WTC11 (cell line): ENCODE results near the gene GATB. TPM values are rescaled to one million over a fixed set of nuclear protein-coding genes. Genes with fewer than 3 reads are reported as not detected.

Source experiments
- ATAC-seq: fragments of 200-7000 bp; cut with Tn5 transposase; 2 replicates; pipeline ENCODE4 v1.10.0; 2021; ENCODE audit warnings: mild to moderate bottlenecking, moderate library complexity
- CTCF ChIA-PET: fragments of 300-600 bp; sonication (Branson Sonifier 250); formaldehyde crosslinking; loops from one replicate; lab custom pipeline; 2021; ENCODE audit warnings: antibody characterized with exemption; lab: Charles Lee
- POLR2A ChIA-PET: fragments of 350-600 bp; sonication (Branson Sonifier 250); formaldehyde crosslinking; loops from one replicate; lab custom pipeline; 2021; ENCODE audit warnings: antibody characterized with exemption; lab: Charles Lee
- DNase-seq: peaks from one replicate; pipeline ENCODE4 v3.0.0; 2021; ENCODE audit warnings: low spot score
- H3K27ac Mint-ChIP-seq: 2 replicates; pipeline ENCODE4 v1.8.0; 2021; ENCODE audit warnings: mixed read lengths
- H3K27me3 Mint-ChIP-seq: 2 replicates; pipeline ENCODE4 v1.8.0; 2021; ENCODE audit warnings: low read depth, mild to moderate bottlenecking, moderate library complexity, mixed read lengths
- H3K36me3 Mint-ChIP-seq: 2 replicates; pipeline ENCODE4 v1.8.0; 2021; ENCODE audit warnings: mixed read lengths
- H3K4me1 Mint-ChIP-seq: 2 replicates; pipeline ENCODE4 v1.8.0; 2022; ENCODE audit warnings: mixed read lengths
- H3K4me3 Mint-ChIP-seq: 2 replicates; pipeline ENCODE4 v1.8.0; 2021; ENCODE audit warnings: mild to moderate bottlenecking, moderate library complexity, mixed read lengths
- H3K9me3 Mint-ChIP-seq: 2 replicates; pipeline ENCODE4 v1.8.0; 2021; ENCODE audit warnings: mixed read lengths
- CBFB ChIP-seq: sonication (generic); formaldehyde crosslinking; IDR thresholded peaks from 2 replicates; pipeline ENCODE4 v1.8.1; 2022; ENCODE audit warnings: mild to moderate bottlenecking, low read depth, missing genetic modification reagents
- JAZF1 ChIP-seq: fragments of 250-450 bp; sonication (Bioruptor Pico); IDR thresholded peaks from 2 replicates; pipeline ENCODE4 v1.9.0; 2021; ENCODE audit warnings: moderate library complexity, mild to moderate bottlenecking, inconsistent platforms
- MXD4 ChIP-seq: fragments of 250-450 bp; sonication (Bioruptor Pico); IDR thresholded peaks from 2 replicates; pipeline ENCODE4 v1.8.0; 2021; ENCODE audit warnings: mild to moderate bottlenecking, moderate library complexity, borderline replicate concordance
- NFATC4 ChIP-seq: fragments of 250-450 bp; sonication (Bioruptor Pico); IDR thresholded peaks from 2 replicates; pipeline ENCODE4 v1.9.0; 2021; ENCODE audit warnings: mild to moderate bottlenecking
- OVOL2 ChIP-seq: fragments of 250-450 bp; sonication (Bioruptor Pico); IDR thresholded peaks from 2 replicates; pipeline ENCODE4 v1.9.0; 2021; ENCODE audit warnings: mild to moderate bottlenecking, borderline replicate concordance
- SMAD4 ChIP-seq: sonication (generic); formaldehyde crosslinking; IDR thresholded peaks from 2 replicates; pipeline ENCODE4 v1.8.0; 2022; ENCODE audit warnings: mild to moderate bottlenecking, missing genetic modification reagents
- TEAD1 ChIP-seq: sonication (generic); formaldehyde crosslinking; IDR thresholded peaks from 2 replicates; pipeline ENCODE4 v1.8.0; 2022; ENCODE audit warnings: mild to moderate bottlenecking, missing genetic modification reagents
- TEAD4 ChIP-seq: sonication (generic); formaldehyde crosslinking; IDR thresholded peaks from 2 replicates; pipeline ENCODE4 v1.8.0; 2022; ENCODE audit warnings: mild to moderate bottlenecking, missing genetic modification reagents
- TP53 ChIP-seq: sonication (generic); formaldehyde crosslinking; IDR thresholded peaks from 2 replicates; pipeline ENCODE4 v1.8.1; 2023; ENCODE audit warnings: mild to moderate bottlenecking, missing genetic modification reagents
- ZBTB21 ChIP-seq: sonication (generic); formaldehyde crosslinking; IDR thresholded peaks from 2 replicates; pipeline ENCODE4 v1.8.1; 2023; ENCODE audit warnings: mild to moderate bottlenecking, missing genetic modification reagents, borderline replicate concordance
- ZNF396 ChIP-seq: fragments of 250-450 bp; sonication (Bioruptor Pico); IDR thresholded peaks from 2 replicates; pipeline ENCODE4 v1.8.0; 2021; ENCODE audit warnings: mild to moderate bottlenecking, moderate library complexity, borderline replicate concordance
- ZNF671 ChIP-seq: fragments of 250-450 bp; sonication (Bioruptor Pico); IDR thresholded peaks from 2 replicates; pipeline ENCODE4 v1.8.0; 2021; ENCODE audit warnings: mild to moderate bottlenecking
- total RNA-seq: library from RNA; stranded (reverse); gene quantifications from 3 replicates; pipeline ENCODE4 v1.2.3, GENCODE V29; 2021
- TF ChIP-seq, protein P1 (sequence below): sonication (generic); formaldehyde crosslinking; IDR thresholded peaks from 2 replicates; pipeline ENCODE4 v1.8.0; 2022; ENCODE audit warnings: mild to moderate bottlenecking, missing genetic modification reagents
- TF ChIP-seq, protein P2 (sequence below): sonication (generic); formaldehyde crosslinking; conservative IDR thresholded peaks from 2 replicates; pipeline ENCODE4 v1.8.1; 2022; ENCODE audit warnings: mild to moderate bottlenecking, missing genetic modification reagents
- TF ChIP-seq, protein P3 (sequence below): sonication (generic); formaldehyde crosslinking; IDR thresholded peaks from 2 replicates; pipeline ENCODE4 v1.8.0; 2023; ENCODE audit warnings: missing genetic modification reagents, mild to moderate bottlenecking, borderline replicate concordance
- TF ChIP-seq, protein P4 (sequence below): fragments of 250-450 bp; sonication (Bioruptor Pico); IDR thresholded peaks from 2 replicates; pipeline ENCODE4 v1.9.0; 2021; ENCODE audit warnings: mild to moderate bottlenecking, borderline replicate concordance

Gene GATB
- total RNA-seq, 1 experiment from 2014 or later: 22.7 TPM

DNA sequence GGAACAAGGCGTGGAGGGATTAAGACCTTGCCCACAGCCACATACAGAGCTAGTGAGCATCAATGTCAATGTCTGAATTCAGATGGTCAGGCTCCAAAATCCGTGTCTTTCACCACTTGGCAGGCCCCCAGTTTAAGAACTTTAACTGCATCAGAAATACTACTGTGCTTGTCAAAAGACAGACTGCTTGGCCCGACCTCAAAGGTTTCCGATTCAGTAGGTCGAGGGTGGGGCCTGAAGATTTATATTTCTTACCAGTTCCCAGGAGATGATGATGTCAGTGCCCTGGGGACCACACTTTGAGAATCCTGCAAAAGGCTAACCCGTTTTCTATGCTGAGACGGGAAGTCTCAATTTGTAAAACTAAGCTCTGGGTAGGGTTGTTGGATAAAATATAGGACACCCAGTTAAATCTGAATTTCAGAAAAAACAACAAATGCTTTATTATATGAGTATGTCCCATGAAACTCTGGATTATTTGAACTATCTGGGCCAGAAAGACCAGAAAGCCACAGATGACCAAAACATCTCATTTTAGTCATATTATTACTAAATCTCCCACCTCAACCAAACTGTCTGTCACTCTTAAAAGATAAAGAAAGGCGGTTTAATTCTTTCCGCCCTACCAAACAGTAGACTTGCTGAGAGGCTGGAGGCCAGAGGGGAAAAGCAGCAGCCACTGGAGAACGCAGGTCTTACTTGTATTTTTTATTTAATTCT is 42.7 kb downstream of the GATB start (continued):
- TF ChIP-seq ZNF671 (CRISPR knock-in tag): no peak
- TF ChIP-seq, protein P1, sequence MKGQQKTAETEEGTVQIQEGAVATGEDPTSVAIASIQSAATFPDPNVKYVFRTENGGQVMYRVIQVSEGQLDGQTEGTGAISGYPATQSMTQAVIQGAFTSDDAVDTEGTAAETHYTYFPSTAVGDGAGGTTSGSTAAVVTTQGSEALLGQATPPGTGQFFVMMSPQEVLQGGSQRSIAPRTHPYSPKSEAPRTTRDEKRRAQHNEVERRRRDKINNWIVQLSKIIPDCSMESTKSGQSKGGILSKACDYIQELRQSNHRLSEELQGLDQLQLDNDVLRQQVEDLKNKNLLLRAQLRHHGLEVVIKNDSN (CRISPR knock-in tag): no peak
- no peak for TF ChIP-seq NFATC4 (CRISPR knock-in tag)
- TF ChIP-seq, protein P2, sequence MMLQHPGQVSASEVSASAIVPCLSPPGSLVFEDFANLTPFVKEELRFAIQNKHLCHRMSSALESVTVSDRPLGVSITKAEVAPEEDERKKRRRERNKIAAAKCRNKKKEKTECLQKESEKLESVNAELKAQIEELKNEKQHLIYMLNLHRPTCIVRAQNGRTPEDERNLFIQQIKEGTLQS: no peak
- TF ChIP-seq TEAD4 (CRISPR knock-in tag): no peak
- TF ChIP-seq OVOL2: no peak
- no peak for TF ChIP-seq ZNF396 (CRISPR knock-in tag)
- no peak for TF ChIP-seq SMAD4
- no peak for TF ChIP-seq JAZF1 (CRISPR knock-in tag)

DNA sequence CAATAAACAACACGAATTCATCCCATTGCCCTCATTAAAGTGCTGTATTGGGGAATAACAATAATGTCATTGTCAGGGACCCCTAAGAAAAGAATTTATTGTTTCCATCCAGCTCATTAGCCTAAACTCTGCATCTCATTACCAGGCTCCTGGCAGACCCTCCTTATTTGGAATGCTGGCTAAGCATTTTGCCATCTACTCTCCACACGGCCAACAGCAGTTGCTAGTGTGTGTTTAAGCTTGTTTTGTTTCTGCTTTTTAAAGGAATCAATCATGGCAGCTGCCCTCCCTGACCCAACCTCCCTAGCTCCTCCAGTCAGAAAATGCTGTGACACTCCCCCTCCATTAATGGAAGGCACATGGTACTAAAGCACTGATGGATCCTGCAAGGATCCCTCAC is 43.5 kb downstream of the GATB start:
- CTCF ChIA-PET: no interaction called here
- TF ChIP-seq, protein P3, sequence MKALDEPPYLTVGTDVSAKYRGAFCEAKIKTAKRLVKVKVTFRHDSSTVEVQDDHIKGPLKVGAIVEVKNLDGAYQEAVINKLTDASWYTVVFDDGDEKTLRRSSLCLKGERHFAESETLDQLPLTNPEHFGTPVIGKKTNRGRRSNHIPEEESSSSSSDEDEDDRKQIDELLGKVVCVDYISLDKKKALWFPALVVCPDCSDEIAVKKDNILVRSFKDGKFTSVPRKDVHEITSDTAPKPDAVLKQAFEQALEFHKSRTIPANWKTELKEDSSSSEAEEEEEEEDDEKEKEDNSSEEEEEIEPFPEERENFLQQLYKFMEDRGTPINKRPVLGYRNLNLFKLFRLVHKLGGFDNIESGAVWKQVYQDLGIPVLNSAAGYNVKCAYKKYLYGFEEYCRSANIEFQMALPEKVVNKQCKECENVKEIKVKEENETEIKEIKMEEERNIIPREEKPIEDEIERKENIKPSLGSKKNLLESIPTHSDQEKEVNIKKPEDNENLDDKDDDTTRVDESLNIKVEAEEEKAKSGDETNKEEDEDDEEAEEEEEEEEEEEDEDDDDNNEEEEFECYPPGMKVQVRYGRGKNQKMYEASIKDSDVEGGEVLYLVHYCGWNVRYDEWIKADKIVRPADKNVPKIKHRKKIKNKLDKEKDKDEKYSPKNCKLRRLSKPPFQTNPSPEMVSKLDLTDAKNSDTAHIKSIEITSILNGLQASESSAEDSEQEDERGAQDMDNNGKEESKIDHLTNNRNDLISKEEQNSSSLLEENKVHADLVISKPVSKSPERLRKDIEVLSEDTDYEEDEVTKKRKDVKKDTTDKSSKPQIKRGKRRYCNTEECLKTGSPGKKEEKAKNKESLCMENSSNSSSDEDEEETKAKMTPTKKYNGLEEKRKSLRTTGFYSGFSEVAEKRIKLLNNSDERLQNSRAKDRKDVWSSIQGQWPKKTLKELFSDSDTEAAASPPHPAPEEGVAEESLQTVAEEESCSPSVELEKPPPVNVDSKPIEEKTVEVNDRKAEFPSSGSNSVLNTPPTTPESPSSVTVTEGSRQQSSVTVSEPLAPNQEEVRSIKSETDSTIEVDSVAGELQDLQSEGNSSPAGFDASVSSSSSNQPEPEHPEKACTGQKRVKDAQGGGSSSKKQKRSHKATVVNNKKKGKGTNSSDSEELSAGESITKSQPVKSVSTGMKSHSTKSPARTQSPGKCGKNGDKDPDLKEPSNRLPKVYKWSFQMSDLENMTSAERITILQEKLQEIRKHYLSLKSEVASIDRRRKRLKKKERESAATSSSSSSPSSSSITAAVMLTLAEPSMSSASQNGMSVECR (CRISPR knock-in tag): no peak
- TF ChIP-seq CBFB (CRISPR knock-in tag) (no peak), ZBTB21 (CRISPR knock-in tag) (no peak), TEAD1 (no peak), MXD4 (CRISPR knock-in tag) (no peak), TP53 (CRISPR knock-in tag) (no peak)
- TF ChIP-seq, protein P4, sequence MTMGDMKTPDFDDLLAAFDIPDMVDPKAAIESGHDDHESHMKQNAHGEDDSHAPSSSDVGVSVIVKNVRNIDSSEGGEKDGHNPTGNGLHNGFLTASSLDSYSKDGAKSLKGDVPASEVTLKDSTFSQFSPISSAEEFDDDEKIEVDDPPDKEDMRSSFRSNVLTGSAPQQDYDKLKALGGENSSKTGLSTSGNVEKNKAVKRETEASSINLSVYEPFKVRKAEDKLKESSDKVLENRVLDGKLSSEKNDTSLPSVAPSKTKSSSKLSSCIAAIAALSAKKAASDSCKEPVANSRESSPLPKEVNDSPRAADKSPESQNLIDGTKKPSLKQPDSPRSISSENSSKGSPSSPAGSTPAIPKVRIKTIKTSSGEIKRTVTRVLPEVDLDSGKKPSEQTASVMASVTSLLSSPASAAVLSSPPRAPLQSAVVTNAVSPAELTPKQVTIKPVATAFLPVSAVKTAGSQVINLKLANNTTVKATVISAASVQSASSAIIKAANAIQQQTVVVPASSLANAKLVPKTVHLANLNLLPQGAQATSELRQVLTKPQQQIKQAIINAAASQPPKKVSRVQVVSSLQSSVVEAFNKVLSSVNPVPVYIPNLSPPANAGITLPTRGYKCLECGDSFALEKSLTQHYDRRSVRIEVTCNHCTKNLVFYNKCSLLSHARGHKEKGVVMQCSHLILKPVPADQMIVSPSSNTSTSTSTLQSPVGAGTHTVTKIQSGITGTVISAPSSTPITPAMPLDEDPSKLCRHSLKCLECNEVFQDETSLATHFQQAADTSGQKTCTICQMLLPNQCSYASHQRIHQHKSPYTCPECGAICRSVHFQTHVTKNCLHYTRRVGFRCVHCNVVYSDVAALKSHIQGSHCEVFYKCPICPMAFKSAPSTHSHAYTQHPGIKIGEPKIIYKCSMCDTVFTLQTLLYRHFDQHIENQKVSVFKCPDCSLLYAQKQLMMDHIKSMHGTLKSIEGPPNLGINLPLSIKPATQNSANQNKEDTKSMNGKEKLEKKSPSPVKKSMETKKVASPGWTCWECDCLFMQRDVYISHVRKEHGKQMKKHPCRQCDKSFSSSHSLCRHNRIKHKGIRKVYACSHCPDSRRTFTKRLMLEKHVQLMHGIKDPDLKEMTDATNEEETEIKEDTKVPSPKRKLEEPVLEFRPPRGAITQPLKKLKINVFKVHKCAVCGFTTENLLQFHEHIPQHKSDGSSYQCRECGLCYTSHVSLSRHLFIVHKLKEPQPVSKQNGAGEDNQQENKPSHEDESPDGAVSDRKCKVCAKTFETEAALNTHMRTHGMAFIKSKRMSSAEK: no peak
- Mint-ChIP-seq H3K9me3 (no peaks in the 10 kb centered on the region), H3K27ac (no peak overlapping the region), H3K4me1 (peaks cover 5% of the 10 kb centered on the region; the same call in 1 of the 2 replicates), H3K27me3 (no peaks in the 10 kb centered on the region), H3K4me3 (no peak overlapping the region), H3K36me3 (0 out of 2 replicates have a peak, but pooled peaks cover 3% of the 10 kb centered on the region)
- POLR2A ChIA-PET: interaction anchor here (1.1 kb wide), 1 partner anchor 10 kb away, joined by 5 read pairs; no protein-coding TSS in a partner anchor
- ATAC-seq: no peak
- DNase-seq: no peak
